GM23338 (cell line): ENCODE results near the gene CHMP4B. TPM values are rescaled to one million over a fixed set of nuclear protein-coding genes. Genes with fewer than 3 reads are reported as not detected.

Experiments used
- ATAC-seq: fragments of 200-7000 bp; cut with Tn5 transposase; 3 replicates; pipeline ENCODE4 v1.9.1; 2020
- DNase-seq: peaks from one replicate; pipeline ENCODE4 v3.0.0-alpha.2; 2015; ENCODE audit warnings: low spot score
- H2AFZ ChIP-seq: fragments of 200-600 bp; sonication (generic); 2 replicates; pipeline ENCODE4 v1.8.0; 2016; ENCODE audit warnings: antibody characterized with exemption, mild to moderate bottlenecking, moderate library complexity
- H3F3A ChIP-seq: fragments of 200-600 bp; sonication (generic); replicated peaks from 2 replicates; pipeline ENCODE4 v1.8.0; 2017; ENCODE audit warnings: antibody characterized with exemption, mixed run types, low read depth
- H3K27ac ChIP-seq: fragments of 200-600 bp; sonication (generic); 2 replicates; pipeline ENCODE4 v1.6.1; 2016; ENCODE audit warnings: low read depth
- H3K27me3 ChIP-seq: fragments of 200-600 bp; sonication (generic); 2 replicates; pipeline ENCODE4 v1.8.0; 2016; ENCODE audit warnings: mild to moderate bottlenecking, mixed run types, moderate library complexity; ENCODE audit not compliant: insufficient read depth
- H3K36me3 ChIP-seq: fragments of 200-600 bp; sonication (generic); 2 replicates; pipeline ENCODE4 v1.8.0; 2016; ENCODE audit warnings: mild to moderate bottlenecking; ENCODE audit not compliant: insufficient read depth
- H3K4me1 ChIP-seq: fragments of 200-600 bp; sonication (generic); 2 replicates; pipeline ENCODE4 v1.8.0; 2016; ENCODE audit warnings: mild to moderate bottlenecking, moderate library complexity; ENCODE audit not compliant: insufficient read depth
- H3K4me2 ChIP-seq: fragments of 200-600 bp; sonication (generic); 2 replicates; pipeline ENCODE4 v1.7.1; 2017; ENCODE audit warnings: mixed run types
- H3K4me3 ChIP-seq: fragments of 200-600 bp; sonication (generic); 2 replicates; pipeline ENCODE4 v1.6.1; 2016; ENCODE audit warnings: mixed run types
- H3K79me2 ChIP-seq: fragments of 200-600 bp; sonication (generic); replicated peaks from 2 replicates; pipeline ENCODE4 v1.8.0; 2017; ENCODE audit warnings: mild to moderate bottlenecking; ENCODE audit not compliant: insufficient read depth
- H3K9me2 ChIP-seq: fragments of 200-600 bp; sonication (generic); 2 replicates; pipeline ENCODE4 v1.8.0; 2017; ENCODE audit not compliant: insufficient read depth
- H4K20me1 ChIP-seq: fragments of 200-600 bp; sonication (generic); replicated peaks from 2 replicates; pipeline ENCODE4 v1.8.0; 2017; ENCODE audit warnings: mild to moderate bottlenecking; ENCODE audit not compliant: insufficient read depth
- H3K27ac Mint-ChIP-seq: 2 replicates; pipeline ENCODE4 v1.8.0; 2020; ENCODE audit warnings: inconsistent platforms, mild to moderate bottlenecking, moderate library complexity, mixed read lengths
- H3K27me3 Mint-ChIP-seq: 3 replicates; pipeline ENCODE4 v1.8.0; 2022; ENCODE audit warnings: low read depth, mild to moderate bottlenecking, moderate library complexity, mixed read lengths, inconsistent platforms; ENCODE audit not compliant: insufficient read depth, poor library complexity
- H3K36me3 Mint-ChIP-seq: 3 replicates; pipeline ENCODE4 v1.8.0; 2021; ENCODE audit warnings: low read depth, mild to moderate bottlenecking, inconsistent platforms, moderate library complexity, mixed read lengths
- H3K4me1 Mint-ChIP-seq: 3 replicates; pipeline ENCODE4 v1.8.0; 2020; ENCODE audit warnings: mild to moderate bottlenecking, inconsistent platforms, mixed read lengths
- H3K4me3 Mint-ChIP-seq: 3 replicates; pipeline ENCODE4 v1.8.0; 2021; ENCODE audit warnings: moderate library complexity, mild to moderate bottlenecking, inconsistent platforms, mixed read lengths
- H3K9me3 Mint-ChIP-seq: 3 replicates; pipeline ENCODE4 v1.8.0; 2020; ENCODE audit warnings: moderate library complexity, mild to moderate bottlenecking, inconsistent platforms, mixed read lengths
- CREB1 ChIP-seq: fragments of 250-450 bp; sonication (Bioruptor Pico); IDR thresholded peaks from 2 replicates; pipeline ENCODE4 v1.5.0; 2020; ENCODE audit warnings: low read depth, mild to moderate bottlenecking, moderate library complexity
- CTCF ChIP-seq, 2 experiments: fragments of 200-600 bp in 1 of 2; sonication (generic) in 1 of 2; conservative IDR thresholded peaks; 2 replicates each; pipeline versions ENCODE4 v1.5.1 to v1.6.1; 2016 to 2017; ENCODE audit warnings: antibody characterized with exemption in 2 of 2, low read depth in 2 of 2, mild to moderate bottlenecking in 2 of 2, moderate library complexity in 1 of 2
- ETS1 ChIP-seq: IDR thresholded peaks from 2 replicates; pipeline ENCODE4 v1.6.1; 2016; ENCODE audit warnings: antibody characterized with exemption
- EZH2phosphoT487 ChIP-seq: fragments of 200-600 bp; sonication (generic); IDR thresholded peaks from one replicate; pipeline ENCODE4 v1.8.1; 2018; ENCODE audit warnings: antibody characterized with exemption; ENCODE audit not compliant: unreplicated experiment
- JUNB ChIP-seq: IDR thresholded peaks from one replicate; pipeline ENCODE4 v1.6.1; 2016; ENCODE audit warnings: antibody characterized with exemption; ENCODE audit not compliant: unreplicated experiment
- NANOG ChIP-seq: IDR thresholded peaks from 2 replicates; pipeline ENCODE4 v1.6.1; 2016; ENCODE audit warnings: antibody characterized with exemption, borderline replicate concordance
- POLR2AphosphoS5 ChIP-seq: IDR thresholded peaks from 2 replicates; pipeline ENCODE4 v1.6.1; 2016; ENCODE audit warnings: antibody characterized with exemption, low read depth
- STAT1 ChIP-seq: IDR thresholded peaks from one replicate; pipeline ENCODE4 v1.6.1; 2016; ENCODE audit warnings: antibody characterized with exemption; ENCODE audit not compliant: unreplicated experiment
- ZNF331 ChIP-seq: fragments of 250-450 bp; sonication (Bioruptor Pico); IDR thresholded peaks from 2 replicates; pipeline ENCODE4 v1.5.0; 2020; ENCODE audit warnings: low read depth, mild to moderate bottlenecking, moderate library complexity
- polyA plus RNA-seq: library from polyadenylated mRNA; unstranded; fragments of >200 nt; fragmentation: Nextera tagmentation; extraction: Ambion mirVana; gene quantifications from 2 replicates; pipeline ENCODE4 v1.2.1, GENCODE V29; 2016
- total RNA-seq: library from RNA; depleted of rRNA; stranded (reverse); fragments of >200 nt; shearing (Covaris generic); gene quantifications from 2 replicates; pipeline ENCODE4 v1.2.3, GENCODE V29; 2014
- TF ChIP-seq, protein P1 (sequence below): IDR thresholded peaks from one replicate; pipeline ENCODE4 v1.6.1; 2018; ENCODE audit warnings: antibody characterized with exemption; ENCODE audit not compliant: unreplicated experiment

Gene CHMP4B
- total and polyA plus RNA-seq, 2 experiments from 2014 or later = 14.5 to 49.3 TPM

GRCh38 chr20:33781945-33782344 is 29.2 kb upstream of the CHMP4B start:
- Histone ChIP-seq H3K36me3 (no peaks in the 10 kb centered on the region), H2AFZ (no peak overlapping the region), H3K4me1 (no peaks in the 10 kb centered on the region), H3K9me2 (no peaks in the 10 kb centered on the region), H4K20me1 (no peaks in the 10 kb centered on the region), H3K27me3 (no peaks in the 10 kb centered on the region), H3F3A (no peaks in the 10 kb centered on the region), H3K27ac (no peak overlapping the region), H3K4me2 (no peak overlapping the region), H3K4me3 (no peak overlapping the region), H3K79me2 (no peaks in the 10 kb centered on the region)
- Mint-ChIP-seq H3K27me3 (peaks cover 8% of the 10 kb centered on the region), H3K9me3 (no peaks in the 10 kb centered on the region), H3K36me3 (no peaks in the 10 kb centered on the region; the same call in 2 of the 3 replicates), H3K4me1 (no peaks in the 10 kb centered on the region), H3K4me3 (no peak overlapping the region), H3K27ac (no peak overlapping the region)
- ATAC-seq (no peak), DNase-seq (no peak)
- TF ChIP-seq CTCF (conservative IDR thresholded peaks at IDR 0.05; ENCODE audit: low read depth in 2 of 2) (no peak), NANOG (no peak), CREB1 (CRISPR knock-in tag) (no peak), JUNB (no peak), STAT1 (no peak), EZH2phosphoT487 (no peak), POLR2AphosphoS5 (no peak)

DNA sequence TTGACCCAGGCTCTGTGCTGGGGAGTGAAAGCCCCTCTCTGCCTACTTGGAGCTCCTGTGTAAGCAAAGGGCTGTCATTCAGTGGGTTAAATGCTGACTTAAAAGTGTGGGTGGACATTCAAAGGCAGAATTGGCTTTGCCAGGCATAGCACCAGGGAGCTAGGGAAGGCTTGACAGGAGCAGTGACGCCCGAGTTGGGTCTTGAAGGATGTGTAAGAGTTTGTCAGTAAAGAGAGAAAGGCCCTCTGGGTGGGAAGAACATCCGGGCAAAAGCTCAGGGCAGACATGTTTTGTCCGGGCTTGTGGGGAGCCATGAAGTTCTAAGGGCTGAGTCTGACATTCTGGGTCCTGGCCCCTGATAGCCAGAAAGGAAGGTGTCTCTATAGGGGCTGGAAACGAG is 27.9 kb upstream of the CHMP4B start:
- H3K4me1 Mint-ChIP-seq = no peaks in the 10 kb centered on the region
- TF ChIP-seq ZNF331 (CRISPR knock-in tag) = no peak
- no peak for TF ChIP-seq EZH2phosphoT487
- TF ChIP-seq JUNB = no peak
- TF ChIP-seq, protein P1, sequence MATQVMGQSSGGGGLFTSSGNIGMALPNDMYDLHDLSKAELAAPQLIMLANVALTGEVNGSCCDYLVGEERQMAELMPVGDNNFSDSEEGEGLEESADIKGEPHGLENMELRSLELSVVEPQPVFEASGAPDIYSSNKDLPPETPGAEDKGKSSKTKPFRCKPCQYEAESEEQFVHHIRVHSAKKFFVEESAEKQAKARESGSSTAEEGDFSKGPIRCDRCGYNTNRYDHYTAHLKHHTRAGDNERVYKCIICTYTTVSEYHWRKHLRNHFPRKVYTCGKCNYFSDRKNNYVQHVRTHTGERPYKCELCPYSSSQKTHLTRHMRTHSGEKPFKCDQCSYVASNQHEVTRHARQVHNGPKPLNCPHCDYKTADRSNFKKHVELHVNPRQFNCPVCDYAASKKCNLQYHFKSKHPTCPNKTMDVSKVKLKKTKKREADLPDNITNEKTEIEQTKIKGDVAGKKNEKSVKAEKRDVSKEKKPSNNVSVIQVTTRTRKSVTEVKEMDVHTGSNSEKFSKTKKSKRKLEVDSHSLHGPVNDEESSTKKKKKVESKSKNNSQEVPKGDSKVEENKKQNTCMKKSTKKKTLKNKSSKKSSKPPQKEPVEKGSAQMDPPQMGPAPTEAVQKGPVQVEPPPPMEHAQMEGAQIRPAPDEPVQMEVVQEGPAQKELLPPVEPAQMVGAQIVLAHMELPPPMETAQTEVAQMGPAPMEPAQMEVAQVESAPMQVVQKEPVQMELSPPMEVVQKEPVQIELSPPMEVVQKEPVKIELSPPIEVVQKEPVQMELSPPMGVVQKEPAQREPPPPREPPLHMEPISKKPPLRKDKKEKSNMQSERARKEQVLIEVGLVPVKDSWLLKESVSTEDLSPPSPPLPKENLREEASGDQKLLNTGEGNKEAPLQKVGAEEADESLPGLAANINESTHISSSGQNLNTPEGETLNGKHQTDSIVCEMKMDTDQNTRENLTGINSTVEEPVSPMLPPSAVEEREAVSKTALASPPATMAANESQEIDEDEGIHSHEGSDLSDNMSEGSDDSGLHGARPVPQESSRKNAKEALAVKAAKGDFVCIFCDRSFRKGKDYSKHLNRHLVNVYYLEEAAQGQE = no peak
- TF ChIP-seq ETS1 = no peak
- TF ChIP-seq STAT1 = no peak

More for the DNA sequence above, 27.9 kb upstream of the CHMP4B start:
- DNase-seq (no peak), ATAC-seq (no peak)
- no peak overlapping the region for H3K27ac ChIP-seq
- H3K79me2 ChIP-seq = no peaks in the 10 kb centered on the region
- H2AFZ ChIP-seq = no peak overlapping the region
- Mint-ChIP-seq H3K27me3 (peaks cover 10% of the 10 kb centered on the region), H3K9me3 (no peaks in the 10 kb centered on the region), H3K27ac (no peak overlapping the region), H3K36me3 (no peaks in the 10 kb centered on the region; the same call in 2 of the 3 replicates), H3K4me3 (no peak overlapping the region)
- H4K20me1 ChIP-seq = no peaks in the 10 kb centered on the region
- H3K4me2 ChIP-seq = no peak overlapping the region
- H3K9me2 ChIP-seq = no peaks in the 10 kb centered on the region
- no peaks in the 10 kb centered on the region for H3F3A ChIP-seq
- H3K36me3 ChIP-seq = no peaks in the 10 kb centered on the region
- H3K4me3 ChIP-seq = no peak overlapping the region
- no peaks in the 10 kb centered on the region for H3K4me1 ChIP-seq
- no peaks in the 10 kb centered on the region for H3K27me3 ChIP-seq
